Body of pancreas (tissue), 4 donors: ENCODE data around the gene C1R. TPM values are rescaled to one million over a fixed set of nuclear protein-coding genes. Genes with fewer than 3 reads are reported as not detected.
A peak's percentile ranks its signal among the peaks of the same experiment; 100 is the strongest.

Experiments used
- ATAC-seq: fragments of 150-250 bp; one replicate; pipeline ENCODE4 v1.9.1; 2016
- DNase-seq, 4 donors: peaks; one replicate each; pipeline ENCODE4 v3.0.0-alpha.2; 2019
- H3K27ac ChIP-seq, 4 donors: fragments of 200-600 bp; sonication (generic); 1 replicate in 3 of 4; 2 replicates in 1 of 4; pipeline versions ENCODE4 v1.5.1 to v1.6.1; 2016 to 2019; ENCODE audit warnings: mild to moderate bottlenecking in 1 of 4, mixed read lengths in 1 of 4, moderate library complexity in 1 of 4
- H3K27me3 ChIP-seq, 2 donors: fragments of 200-600 bp; sonication (generic); one replicate each; pipeline ENCODE4 v1.6.0; 2016; ENCODE audit warnings: mild to moderate bottlenecking in 1 of 2
- H3K36me3 ChIP-seq, 2 donors: fragments of 200-600 bp; sonication (generic); replicated peaks in 1 of 2; 2 replicates each; pipeline ENCODE4 v1.5.1; 2016; ENCODE audit warnings: low read depth in 2 of 2; ENCODE audit not compliant: insufficient read depth in 1 of 2
- H3K4me1 ChIP-seq: fragments of 200-600 bp; sonication (generic); one replicate; pipeline ENCODE4 v1.6.0; 2016
- H3K4me3 ChIP-seq, 2 donors: fragments of 200-600 bp; sonication (generic); 1 replicate in 1 of 2; 2 replicates in 1 of 2; pipeline ENCODE4 v1.5.1; 2016 to 2019
- H3K9me3 ChIP-seq, 3 donors: fragments of 200-600 bp; sonication (generic); 1 replicate in 2 of 3; 2 replicates in 1 of 3; pipeline ENCODE4 v1.5.1; 2016
- CTCF ChIP-seq, 7 experiments: fragments of 450-650 bp in 4 of 7; fragments of 200-600 bp in 3 of 7; sonication (generic) in 3 of 7; IDR thresholded peaks; one replicate each; pipeline ENCODE4 v1.5.1; 2016 to 2019; ENCODE audit warnings: antibody characterized with exemption in 7 of 7
- POLR2A ChIP-seq, 3 donors: fragments of 450-650 bp; IDR thresholded peaks; one replicate each; pipeline ENCODE4 v1.6.1; 2016; ENCODE audit warnings: antibody characterized with exemption in 3 of 3, mild to moderate bottlenecking in 2 of 3
- WGBS, 2 donors: methylation state at CpG; one replicate each; pipeline ENCODE4 v1.1.5; 2017; 5-methylcytosine and 5-hydroxymethylcytosine counted together
- intact Hi-C: fragments of 100-400 bp; cut with DNase I; formaldehyde crosslinking; loops from one replicate; pipeline ENCODE4 v1.15.1; 2023
- total RNA-seq, 2 donors: library from RNA; depleted of rRNA; stranded (reverse); fragments of >200 nt; gene quantifications; one replicate each; pipeline ENCODE4 v1.1.0, GENCODE V29; 2016

C1R gene
- total RNA-seq, 2 donors from 2014 or later, result 113 to 133 TPM

DNA sequence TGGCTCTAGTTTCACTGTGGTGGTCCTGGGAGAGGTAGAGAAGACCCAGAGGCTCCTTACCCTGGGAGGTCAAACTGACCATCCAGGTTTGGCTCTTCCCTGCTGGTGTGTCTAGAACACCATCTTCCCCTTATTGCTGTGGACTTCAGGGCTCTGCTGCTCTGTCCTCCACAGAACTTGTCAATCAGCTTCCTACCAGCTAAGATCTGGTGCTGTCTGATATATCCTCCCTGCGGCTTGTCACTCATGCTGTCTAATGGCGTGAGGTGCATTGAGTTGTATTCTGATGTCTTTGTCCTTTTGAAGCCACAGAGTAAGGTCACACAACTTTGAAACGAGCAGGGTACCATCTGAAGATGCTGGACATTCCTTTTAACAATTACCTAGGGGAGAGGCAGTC is 24.0 kb upstream of the C1R start:
- TF ChIP-seq CTCF (IDR thresholded peaks at IDR 0.05) (no peak), POLR2A (IDR thresholded peaks at IDR 0.05) (no peak)
- DNase-seq (no peak), ATAC-seq (no peak)
- no peaks in the 10 kb centered on the region for H3K27me3 ChIP-seq
- H3K4me1 ChIP-seq, result peaks cover 5% of the 10 kb centered on the region
- intact Hi-C loops, result loop anchor here (10.0 kb wide), 1 partner anchor 71 kb away; no protein-coding TSS in a partner anchor
- 72 to 73% methylated on average over 3 of the region's 3 CpGs for WGBS, 2 donors
- H3K27ac ChIP-seq, result no peak overlapping the region
- no peaks in the 10 kb centered on the region for H3K36me3 ChIP-seq
- H3K4me3 ChIP-seq, result no peak overlapping the region
- no peaks in the 10 kb centered on the region for H3K9me3 ChIP-seq

DNA sequence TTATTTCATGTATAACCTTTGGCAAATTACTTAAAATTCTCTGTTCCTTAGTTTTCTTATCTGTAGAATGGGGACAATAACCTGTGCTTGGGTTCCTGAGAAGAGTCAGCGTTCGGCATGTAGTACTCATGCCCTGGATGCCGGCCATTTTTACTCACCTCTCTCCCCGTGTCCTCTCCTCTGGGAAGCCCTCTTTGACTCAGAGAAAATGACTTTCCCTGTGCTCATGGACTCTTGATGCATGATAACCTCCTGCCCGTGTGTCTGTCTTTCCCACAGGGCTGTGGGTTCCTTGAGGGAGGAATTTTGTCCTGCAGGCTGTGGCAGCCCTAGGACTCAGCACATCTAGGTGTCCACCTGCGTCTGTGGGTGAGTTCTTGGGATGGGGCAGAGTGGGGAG is 22.6 kb upstream of the C1R start:
- Histone ChIP-seq H3K36me3 (no peaks in the 10 kb centered on the region), H3K27ac (no peak overlapping the region), H3K4me1 (peaks cover 5% of the 10 kb centered on the region), H3K27me3 (no peaks in the 10 kb centered on the region), H3K9me3 (no peaks in the 10 kb centered on the region), H3K4me3 (no peak overlapping the region)
- DNase-seq, result no peak
- TF ChIP-seq CTCF (IDR thresholded peaks at IDR 0.05), result no peak
- no peak for TF ChIP-seq POLR2A (IDR thresholded peaks at IDR 0.05)
- no peak for ATAC-seq
- 86 to 87% methylated on average over 6 of the region's 6 CpGs for WGBS, 2 donors
- intact Hi-C loops, result loop anchor here (10.0 kb wide), 1 partner anchor 70 kb away; no protein-coding TSS in a partner anchor

DNA sequence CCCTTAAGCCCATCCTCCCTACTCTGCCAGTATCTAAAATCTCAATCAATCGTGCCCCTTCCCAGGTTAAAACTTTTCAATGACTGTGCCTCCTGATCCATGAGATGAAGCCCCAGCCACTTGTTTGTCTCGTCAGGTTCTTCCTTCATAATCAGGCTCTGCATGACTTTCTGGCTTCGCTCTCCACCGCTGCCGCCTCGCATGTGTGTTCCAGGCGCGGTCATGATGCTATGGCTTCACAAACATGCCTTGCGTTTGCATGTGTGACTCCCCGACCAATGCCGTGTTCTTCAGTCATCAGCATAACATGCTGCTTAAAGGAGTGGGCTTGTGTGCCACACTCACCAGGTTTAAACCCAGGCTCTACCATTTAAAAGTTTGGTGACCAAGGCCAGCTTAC is 21.8 kb upstream of the C1R start:
- Histone ChIP-seq H3K9me3 (no peaks in the 10 kb centered on the region), H3K4me3 (no peak overlapping the region), H3K27me3 (no peaks in the 10 kb centered on the region), H3K36me3 (no peaks in the 10 kb centered on the region), H3K4me1 (peaks cover 12% of the 10 kb centered on the region), H3K27ac (no peak overlapping the region)
- TF ChIP-seq CTCF (IDR thresholded peaks at IDR 0.05) (no peak), POLR2A (IDR thresholded peaks at IDR 0.05) (no peak)
- no peak for DNase-seq
- ATAC-seq, result no peak
- intact Hi-C loops, result loop anchor here (10.0 kb wide), 1 partner anchor 69 kb away; no protein-coding TSS in a partner anchor
- WGBS, 2 donors, result 77 to 78% methylated on average over 11 of the region's 11 CpGs

GRCh38 chr12:7113389-7113871 is 21.2 kb upstream of the C1R start:
- Histone ChIP-seq H3K4me1 (peaks cover 12% of the 10 kb centered on the region), H3K36me3 (no peaks in the 10 kb centered on the region), H3K9me3 (no peaks in the 10 kb centered on the region), H3K27me3 (no peaks in the 10 kb centered on the region), H3K4me3 (no peak overlapping the region), H3K27ac (no peak overlapping the region)
- peak; percentile 73 to 93 (median 80) for TF ChIP-seq CTCF (IDR thresholded peaks at IDR 0.05)
- TF ChIP-seq POLR2A (IDR thresholded peaks at IDR 0.05), result no peak
- WGBS, 2 donors, result 14 to 20% methylated on average over 5 of the region's 5 CpGs
- peak in 2 of 4 donors; percentile 43 to 46 for DNase-seq
- peak; percentile 15 for ATAC-seq
- intact Hi-C loops, result loop anchor here (10.0 kb wide), 1 partner anchor 69 kb away; no protein-coding TSS in a partner anchor

GRCh38 chr12:7112041-7112440 is 19.8 kb upstream of the C1R start:
- 72 to 73% methylated on average over 4 of the region's 4 CpGs for WGBS, 2 donors
- H3K4me3 ChIP-seq, result no peak overlapping the region
- no peak for DNase-seq
- no peak for ATAC-seq
- no peak overlapping the region for H3K27ac ChIP-seq
- no peaks in the 10 kb centered on the region for H3K36me3 ChIP-seq
- no peaks in the 10 kb centered on the region for H3K9me3 ChIP-seq
- TF ChIP-seq CTCF (IDR thresholded peaks at IDR 0.05) (no peak), POLR2A (IDR thresholded peaks at IDR 0.05) (no peak)
- peaks cover 22% of the 10 kb centered on the region for H3K4me1 ChIP-seq
- intact Hi-C loops, result loop anchor here (10.0 kb wide), 1 partner anchor 67 kb away; no protein-coding TSS in a partner anchor
- no peaks in the 10 kb centered on the region for H3K27me3 ChIP-seq
